Peyer's patch (tissue), 4 donors: ENCODE results near the gene IPCEF1. TPM values are rescaled to one million over a fixed set of nuclear protein-coding genes. Genes with fewer than 3 reads are reported as not detected.
A peak's percentile ranks its signal among the peaks of the same experiment; 100 is the strongest.
"Not testable (repeated sequence)": the region's sequence is repeated elsewhere in the genome, so short reads cannot be mapped to it uniquely, and the experiment has no call there.

Experiments used
- DNase-seq, 3 donors: peaks; one replicate each; pipeline ENCODE4 v3.0.0-alpha.2; 2017 to 2019
- H3K27ac ChIP-seq, 4 donors: fragments of 200-600 bp; sonication (generic); one replicate each; pipeline ENCODE4 v1.5.1; 2016 to 2019
- H3K27me3 ChIP-seq, 2 donors: fragments of 200-600 bp; sonication (generic); one replicate each; pipeline ENCODE4 v1.5.1; 2019
- H3K36me3 ChIP-seq, 3 donors: fragments of 200-600 bp; sonication (generic); one replicate each; pipeline ENCODE4 v1.5.1; 2016 to 2019
- H3K4me1 ChIP-seq, 4 donors: fragments of 200-600 bp; sonication (generic); one replicate each; pipeline ENCODE4 v1.5.1; 2016 to 2019
- H3K4me3 ChIP-seq, 4 donors: fragments of 200-600 bp; sonication (generic); 1 replicate in 3 of 4; 2 replicates in 1 of 4; pipeline ENCODE4 v1.5.1; 2016 to 2019; ENCODE audit warnings: mild to moderate bottlenecking in 1 of 4
- H3K9me3 ChIP-seq, 4 donors: fragments of 200-600 bp; sonication (generic); one replicate each; pipeline ENCODE4 v1.5.1; 2016 to 2019; ENCODE audit warnings: mild to moderate bottlenecking in 1 of 4
- POLR2A ChIP-seq, 2 donors: fragments of 450-650 bp; IDR thresholded peaks; one replicate each; pipeline ENCODE4 v1.5.1; 2017; ENCODE audit warnings: antibody characterized with exemption in 2 of 2, mild to moderate bottlenecking in 2 of 2, moderate library complexity in 2 of 2
- total RNA-seq, 4 donors: library from RNA; depleted of rRNA; stranded (reverse); fragments of >200 nt; gene quantifications; one replicate each; pipeline ENCODE4 v1.1.0, GENCODE V29; 2016
- TF ChIP-seq, protein P1 (sequence below), 6 experiments: fragments of 450-650 bp in 4 of 6; fragments of 200-600 bp in 2 of 6; sonication (generic) in 1 of 6; IDR thresholded peaks; one replicate each; pipeline ENCODE4 v1.5.1; 2017 to 2019; ENCODE audit warnings: antibody characterized with exemption in 6 of 6, mild to moderate bottlenecking in 3 of 6, moderate library complexity in 1 of 6

The IPCEF1 gene
- total RNA-seq, 4 donors from 2014 or later: 2.1 to 19.8 (median 9.4) TPM

DNA sequence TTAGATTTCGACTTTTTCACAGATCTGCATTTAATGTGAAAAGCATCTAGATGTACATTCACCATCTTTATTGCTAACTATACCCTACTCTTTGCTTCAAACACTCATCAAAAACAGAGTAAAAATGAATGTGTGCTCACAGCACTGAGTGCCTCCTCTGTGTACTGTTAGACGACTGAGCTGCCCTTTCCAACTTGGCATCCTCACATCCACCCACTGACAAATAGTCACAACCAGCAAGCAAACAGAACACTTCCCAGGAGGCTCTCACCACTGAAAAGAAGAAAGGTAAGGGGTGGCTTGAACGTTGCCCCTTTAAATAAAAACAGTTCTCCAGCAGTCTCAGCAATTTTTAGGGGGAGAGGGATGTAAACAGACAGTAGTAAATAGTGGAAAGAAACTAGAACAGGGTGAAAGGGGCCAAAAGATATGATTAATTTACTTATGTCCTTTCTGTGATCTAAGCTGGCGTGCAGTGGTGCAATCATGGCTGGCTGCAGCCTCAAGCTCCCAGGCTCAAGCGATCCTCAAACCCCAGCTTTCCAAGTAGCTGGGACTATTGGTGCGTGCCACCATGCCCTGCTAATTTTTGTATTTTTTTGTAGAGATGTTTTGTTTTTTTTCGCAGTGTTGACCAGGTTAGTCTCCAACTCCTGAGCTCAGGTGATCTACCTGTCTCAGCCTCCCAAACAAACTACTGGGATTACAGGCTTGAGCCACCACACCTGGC, 48.7 kb downstream of the IPCEF1 start:
- H3K27ac ChIP-seq: no peak overlapping the region
- no peaks in the 10 kb centered on the region for H3K9me3 ChIP-seq
- H3K4me3 ChIP-seq: no peak overlapping the region
- H3K27me3 ChIP-seq: no peaks in the 10 kb centered on the region
- DNase-seq: no peak
- no peak for TF ChIP-seq POLR2A (IDR thresholded peaks at IDR 0.05)
- TF ChIP-seq, protein P1, sequence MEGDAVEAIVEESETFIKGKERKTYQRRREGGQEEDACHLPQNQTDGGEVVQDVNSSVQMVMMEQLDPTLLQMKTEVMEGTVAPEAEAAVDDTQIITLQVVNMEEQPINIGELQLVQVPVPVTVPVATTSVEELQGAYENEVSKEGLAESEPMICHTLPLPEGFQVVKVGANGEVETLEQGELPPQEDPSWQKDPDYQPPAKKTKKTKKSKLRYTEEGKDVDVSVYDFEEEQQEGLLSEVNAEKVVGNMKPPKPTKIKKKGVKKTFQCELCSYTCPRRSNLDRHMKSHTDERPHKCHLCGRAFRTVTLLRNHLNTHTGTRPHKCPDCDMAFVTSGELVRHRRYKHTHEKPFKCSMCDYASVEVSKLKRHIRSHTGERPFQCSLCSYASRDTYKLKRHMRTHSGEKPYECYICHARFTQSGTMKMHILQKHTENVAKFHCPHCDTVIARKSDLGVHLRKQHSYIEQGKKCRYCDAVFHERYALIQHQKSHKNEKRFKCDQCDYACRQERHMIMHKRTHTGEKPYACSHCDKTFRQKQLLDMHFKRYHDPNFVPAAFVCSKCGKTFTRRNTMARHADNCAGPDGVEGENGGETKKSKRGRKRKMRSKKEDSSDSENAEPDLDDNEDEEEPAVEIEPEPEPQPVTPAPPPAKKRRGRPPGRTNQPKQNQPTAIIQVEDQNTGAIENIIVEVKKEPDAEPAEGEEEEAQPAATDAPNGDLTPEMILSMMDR (IDR thresholded peaks at IDR 0.05): no peak
- peaks cover 0 to 4% (median 0%) of the 10 kb centered on the region in 4 donors for H3K4me1 ChIP-seq
- no peaks in the 10 kb centered on the region for H3K36me3 ChIP-seq

DNA sequence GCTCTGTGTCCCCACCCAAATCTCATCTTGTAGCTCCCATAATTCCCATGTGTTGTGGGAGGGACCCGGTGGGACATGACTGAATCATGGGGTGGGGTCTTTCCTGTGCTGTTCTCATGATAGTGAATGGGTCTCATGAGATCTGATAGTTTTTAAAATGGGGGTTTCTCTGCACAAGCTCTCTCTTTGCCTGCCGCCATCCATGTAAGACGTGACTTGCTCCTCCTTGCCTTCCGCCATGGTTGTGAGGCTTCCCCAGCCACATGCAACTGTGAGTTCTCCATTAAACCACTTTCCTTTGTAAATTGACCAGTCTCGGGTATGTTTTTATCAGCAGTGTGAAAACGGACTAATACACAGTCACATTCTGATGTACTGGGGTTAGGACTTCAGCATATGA, 49.5 kb downstream of the IPCEF1 start:
- H3K27ac ChIP-seq: peak overlapping the region in 1 of 4 donors; percentile 27
- not testable (repeated sequence) for H3K9me3 ChIP-seq, DNase-seq, H3K4me1 ChIP-seq, H3K27me3 ChIP-seq, H3K36me3 ChIP-seq, H3K4me3 ChIP-seq

DNA sequence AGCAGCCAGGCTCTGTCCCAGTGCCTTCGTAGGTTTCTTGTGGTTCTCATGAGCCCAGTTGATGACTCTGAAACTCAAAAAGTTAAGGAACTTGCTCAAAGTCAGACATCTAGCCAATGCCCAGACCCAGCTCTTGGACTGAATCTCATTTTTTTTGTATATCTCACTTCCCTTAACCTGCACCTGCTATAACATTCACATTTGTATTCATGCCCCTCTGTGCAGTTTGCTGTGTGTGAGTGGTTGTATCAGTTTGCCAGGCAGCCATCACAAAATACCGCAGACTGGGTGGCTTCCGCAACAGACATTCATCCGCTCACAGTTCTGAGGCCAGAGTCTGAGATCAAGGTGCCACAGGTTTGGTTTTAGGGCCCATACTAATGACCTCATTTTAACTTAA, 49.9 kb downstream of the IPCEF1 start:
- no peaks in the 10 kb centered on the region for H3K9me3 ChIP-seq
- H3K4me1 ChIP-seq: peaks cover 0 to 7% (median 0%) of the 10 kb centered on the region in 4 donors
- no peaks in the 10 kb centered on the region for H3K27me3 ChIP-seq
- no peak overlapping the region for H3K4me3 ChIP-seq
- DNase-seq: peak in 2 of 3 donors; percentile 55 to 60
- TF ChIP-seq POLR2A (IDR thresholded peaks at IDR 0.05): no peak
- TF ChIP-seq, protein P1 (IDR thresholded peaks at IDR 0.05): no peak
- no peaks in the 10 kb centered on the region for H3K36me3 ChIP-seq
- peak overlapping the region in 1 of 4 donors; percentile 63 for H3K27ac ChIP-seq

DNA sequence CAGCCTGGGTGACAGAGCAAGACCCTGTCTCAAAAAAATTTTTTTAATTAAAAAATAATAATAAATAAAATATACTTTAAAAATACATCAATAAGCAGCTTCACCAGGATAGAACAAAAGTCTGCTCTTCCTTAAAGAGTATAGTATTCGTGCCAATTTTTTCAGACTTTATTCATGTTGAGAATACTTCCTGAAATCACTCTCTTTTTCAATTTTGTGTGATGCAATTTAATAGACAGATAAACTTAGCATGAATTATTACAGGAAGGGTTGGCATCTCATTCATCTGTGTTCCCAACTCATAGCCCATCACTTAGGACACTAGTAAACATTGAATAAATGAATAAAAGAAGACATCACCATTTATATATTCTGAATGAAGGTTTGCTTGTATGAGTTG, 52.4 kb downstream of the IPCEF1 start:
- Histone ChIP-seq H3K4me1 (peaks cover 0 to 7% (median 0%) of the 10 kb centered on the region in 4 donors), H3K27me3 (no peaks in the 10 kb centered on the region), H3K9me3 (no peaks in the 10 kb centered on the region), H3K36me3 (no peaks in the 10 kb centered on the region), H3K4me3 (no peak overlapping the region), H3K27ac (no peak overlapping the region)
- no peak for DNase-seq
- TF ChIP-seq POLR2A (IDR thresholded peaks at IDR 0.05): no peak
- TF ChIP-seq, protein P1 (IDR thresholded peaks at IDR 0.05): no peak

DNA sequence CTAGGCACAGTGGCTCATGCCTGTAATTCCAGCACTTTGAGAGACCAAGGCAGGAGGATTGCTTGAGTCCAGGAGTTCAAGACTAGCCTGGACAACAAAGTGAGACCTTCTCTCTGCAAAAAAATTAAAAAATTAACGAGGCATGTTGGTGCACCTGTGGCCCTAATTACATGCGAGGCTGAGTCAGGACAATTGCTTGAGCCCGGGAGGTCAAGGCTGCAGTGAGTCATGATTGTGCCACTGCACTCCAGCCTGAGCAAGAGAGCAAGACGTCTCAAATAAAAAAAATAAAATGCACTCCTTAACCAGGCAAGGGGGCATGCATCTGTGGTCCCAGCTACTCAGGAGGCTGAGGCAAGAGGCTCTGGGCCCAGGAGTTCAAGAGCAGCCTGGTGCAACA, 53.0 kb downstream of the IPCEF1 start:
- H3K36me3 ChIP-seq, H3K27ac ChIP-seq, H3K27me3 ChIP-seq, H3K9me3 ChIP-seq, H3K4me1 ChIP-seq, DNase-seq, H3K4me3 ChIP-seq: not testable (repeated sequence)

DNA sequence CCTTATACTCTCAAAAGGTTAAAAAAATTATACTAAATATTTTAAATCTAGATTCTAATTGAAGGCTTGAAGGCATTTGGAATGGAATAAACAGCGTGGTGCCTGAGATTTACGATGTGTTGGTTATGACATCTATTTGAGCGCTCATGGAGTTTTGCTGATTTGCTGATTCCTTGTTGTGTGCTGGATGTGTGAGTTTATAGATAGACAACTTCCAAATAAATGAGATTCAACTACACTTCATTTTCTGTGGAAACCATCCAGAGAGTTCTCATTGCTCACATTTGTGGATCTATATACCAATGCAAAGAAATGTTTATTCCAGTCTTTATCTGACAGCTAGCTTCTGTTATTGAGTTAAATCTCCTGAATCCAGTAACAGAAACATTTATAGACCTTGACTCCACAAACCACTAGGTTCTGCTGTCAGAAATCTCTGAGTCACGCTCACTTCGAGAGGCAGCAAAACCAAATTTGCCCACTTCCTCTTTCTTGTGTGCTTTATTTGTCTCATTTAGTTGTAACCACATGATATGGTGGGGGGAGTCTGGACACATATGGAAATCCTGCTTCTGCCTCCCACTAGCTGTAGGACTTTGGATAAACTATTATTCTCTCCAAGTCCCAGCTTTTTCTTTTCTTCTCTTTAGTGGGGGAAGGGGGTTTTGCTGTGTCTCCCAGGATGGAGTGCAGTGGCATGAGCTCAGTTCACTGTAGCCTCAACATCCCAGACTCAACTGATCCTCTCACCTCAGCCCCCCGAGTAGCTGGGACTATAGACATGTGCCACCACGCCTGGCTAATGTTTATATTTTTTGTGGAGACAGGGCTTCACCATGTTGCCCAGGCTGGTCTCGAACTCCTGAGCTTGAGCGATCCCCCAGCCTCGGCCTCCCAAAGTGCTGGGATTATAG, 54.5 kb downstream of the IPCEF1 start:
- no peak overlapping the region for H3K4me3 ChIP-seq
- H3K27ac ChIP-seq: no peak overlapping the region
- no peaks in the 10 kb centered on the region for H3K27me3 ChIP-seq
- DNase-seq: peak in 2 of 3 donors; percentile 29 to 52
- no peaks in the 10 kb centered on the region for H3K36me3 ChIP-seq
- H3K4me1 ChIP-seq: peaks cover 0 to 9% (median 4%) of the 10 kb centered on the region in 4 donors
- TF ChIP-seq POLR2A (IDR thresholded peaks at IDR 0.05): no peak
- TF ChIP-seq, protein P1 (IDR thresholded peaks at IDR 0.05): no peak
- H3K9me3 ChIP-seq: no peaks in the 10 kb centered on the region
